NCI-H2196 (cell line): ENCODE results near the gene NETO2.

Source experiments
- DNase-seq: peaks from one replicate; lab custom pipeline; 2025; ENCODE audit not compliant: unreplicated experiment; lab: John Stamatoyannopoulos, UW

Gene NETO2

DNA sequence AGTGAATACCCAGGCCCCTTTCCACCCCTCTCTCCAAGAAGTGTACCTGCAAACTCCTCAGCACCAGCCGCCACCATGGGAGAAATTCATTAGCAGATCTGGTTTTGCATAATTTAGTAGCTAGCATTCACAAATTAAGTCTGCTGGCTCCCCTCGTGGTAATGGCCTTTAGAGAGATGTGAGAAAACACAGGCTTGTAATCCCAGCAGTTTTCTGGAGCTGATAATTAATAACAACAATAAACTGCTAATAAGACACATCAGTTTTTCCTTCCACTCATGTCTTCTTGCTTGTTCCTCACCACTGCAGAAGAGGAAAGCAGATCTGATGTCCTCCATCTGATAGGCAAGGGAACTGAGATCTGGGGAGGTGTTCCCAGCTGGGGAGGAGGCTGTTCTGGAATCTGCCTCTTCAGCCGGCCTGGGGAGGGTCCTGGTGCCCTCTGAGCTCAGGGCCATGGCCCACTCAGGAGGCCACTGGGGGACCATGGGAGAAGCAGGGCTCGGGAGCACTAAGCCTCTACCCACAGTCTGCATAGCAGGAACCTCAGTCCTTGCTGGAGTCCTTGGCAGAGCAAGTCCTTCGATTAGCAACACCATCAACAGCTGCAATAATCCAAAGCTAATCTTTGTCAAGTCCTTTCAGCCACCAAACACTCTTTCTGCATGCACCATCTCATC lies 96.1 kb downstream of the NETO2 start:
- DNase-seq: no peak

DNA sequence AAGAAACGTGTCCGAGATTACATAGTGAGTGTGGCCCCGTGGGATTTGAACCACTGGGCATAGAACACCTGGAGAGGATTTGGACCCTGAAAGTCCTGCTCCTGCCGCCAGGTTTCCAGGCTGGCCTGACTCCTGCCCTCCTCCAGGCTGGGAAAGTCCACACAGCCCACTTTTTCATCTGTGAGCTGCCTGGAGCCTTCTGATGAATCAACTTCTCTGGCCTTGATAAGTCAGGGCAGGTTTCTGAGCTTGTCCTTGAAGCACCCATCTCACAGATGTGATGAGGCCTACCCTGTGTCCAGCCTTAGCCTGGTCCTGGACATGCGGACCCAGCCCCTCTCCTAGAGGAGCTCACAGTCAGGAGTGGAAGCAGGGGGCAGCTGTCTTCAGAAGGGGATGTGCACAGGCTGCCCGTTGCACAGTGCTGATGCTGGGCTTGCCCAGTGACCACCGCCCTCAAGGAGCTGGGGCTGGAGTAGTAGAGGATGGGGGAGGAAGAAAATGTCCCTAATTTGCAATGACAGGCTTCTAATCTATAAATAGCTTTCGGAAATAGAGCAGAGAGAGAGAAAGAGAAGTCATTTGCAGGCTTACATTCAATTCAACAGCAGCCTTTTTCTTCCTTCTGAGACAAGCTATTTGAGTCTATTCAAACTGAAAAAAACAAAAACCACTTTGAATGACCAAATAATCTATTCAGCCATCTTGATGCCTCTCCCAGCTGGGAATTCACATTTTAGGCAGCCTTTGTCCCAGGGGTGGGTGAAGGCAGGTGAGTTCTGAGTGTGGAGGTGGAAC lies 96.8 kb downstream of the NETO2 start:
- DNase-seq: no peak

DNA sequence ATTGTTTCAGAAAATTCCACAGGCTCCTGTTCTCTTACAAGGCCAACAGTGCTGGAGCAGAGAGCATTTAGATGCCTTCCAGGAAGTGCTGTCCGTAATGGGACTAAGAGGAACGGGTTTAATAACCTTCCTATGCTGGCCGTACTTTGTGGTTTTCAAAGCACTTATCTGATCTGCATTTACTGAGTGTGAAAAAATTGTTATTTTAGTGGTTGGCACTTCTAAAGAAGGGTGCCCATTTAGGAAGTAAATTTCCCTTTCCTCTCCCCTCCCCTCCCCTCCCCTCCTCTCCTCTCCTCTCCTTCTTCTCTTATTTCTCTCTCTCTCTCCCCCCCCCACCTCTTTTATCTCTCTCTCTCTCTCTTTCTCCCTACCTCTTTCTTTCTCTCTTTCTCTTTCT lies 98.3 kb downstream of the NETO2 start:
- no peak for DNase-seq

DNA sequence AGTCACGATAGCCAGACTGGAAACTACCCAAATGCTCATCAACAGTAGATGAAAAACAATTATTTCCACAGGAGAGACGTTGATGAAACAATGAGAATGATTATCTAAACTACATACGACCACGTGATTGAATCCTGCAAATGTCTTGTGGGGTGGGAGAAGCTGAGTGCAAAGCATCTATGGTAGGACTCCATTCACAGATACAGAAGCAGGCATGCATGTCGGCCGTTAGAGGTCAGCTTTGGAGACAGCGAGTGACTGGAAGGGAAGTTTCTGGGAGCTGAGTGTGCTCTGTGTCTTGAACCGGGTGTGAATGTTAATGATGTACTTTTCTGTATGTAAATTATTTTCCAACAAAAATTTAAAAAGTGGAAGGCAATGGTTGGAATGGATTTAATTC lies 98.7 kb downstream of the NETO2 start:
- no peak for DNase-seq

DNA sequence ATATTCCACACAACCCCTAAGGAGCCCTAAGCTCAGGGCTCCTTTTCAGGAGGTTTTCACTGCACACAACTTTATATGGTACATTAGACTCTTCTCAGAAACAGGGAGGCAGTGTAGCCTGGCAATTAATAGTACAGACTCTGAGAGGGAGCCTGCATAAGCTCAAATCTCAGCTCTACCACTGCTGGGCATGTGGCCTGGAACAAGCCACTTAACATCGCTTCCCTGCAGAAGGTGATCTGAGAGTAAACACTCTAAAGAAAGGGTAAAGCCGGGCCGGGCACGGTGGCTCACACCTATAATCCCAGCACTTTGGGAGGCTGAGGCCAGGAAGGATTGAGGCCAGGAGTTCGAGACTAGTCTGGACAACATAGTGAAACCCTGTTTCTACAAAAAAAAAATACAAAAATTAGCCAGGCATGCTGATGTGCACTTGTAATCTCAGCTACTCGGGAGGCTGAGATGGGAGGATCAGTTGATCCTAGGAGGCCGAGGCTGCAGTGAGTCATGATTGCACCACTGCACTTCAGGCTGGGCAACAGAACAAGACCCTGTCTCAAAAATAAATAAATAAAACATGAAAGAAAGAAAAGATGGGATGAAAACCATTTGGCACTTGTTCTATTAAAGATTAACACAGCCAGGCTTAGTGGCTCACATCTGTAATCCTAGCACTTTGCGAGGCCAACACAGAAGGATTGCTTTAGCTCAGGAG lies 99.6 kb downstream of the NETO2 start:
- no peak for DNase-seq

DNA sequence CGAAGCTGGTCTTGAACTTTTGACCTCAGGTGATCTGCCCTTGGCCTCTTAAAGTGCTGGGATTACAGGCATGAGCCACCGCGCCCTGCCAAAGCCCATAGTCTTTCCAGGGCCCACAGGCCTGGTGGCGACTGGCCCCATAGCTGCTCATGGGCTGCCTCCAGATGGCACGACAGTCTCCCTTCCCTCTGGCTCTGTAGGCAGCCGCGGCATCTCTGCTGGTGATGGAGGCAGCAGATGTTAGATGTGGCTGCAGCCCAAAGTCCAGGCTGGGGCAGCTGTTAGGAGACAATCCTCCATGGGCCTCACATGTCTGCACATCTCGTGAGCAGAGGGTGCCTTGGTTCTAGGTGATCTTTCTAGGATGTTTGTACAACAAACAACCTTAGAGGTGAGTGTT lies 100.5 kb downstream of the NETO2 start:
- DNase-seq: no peak

DNA sequence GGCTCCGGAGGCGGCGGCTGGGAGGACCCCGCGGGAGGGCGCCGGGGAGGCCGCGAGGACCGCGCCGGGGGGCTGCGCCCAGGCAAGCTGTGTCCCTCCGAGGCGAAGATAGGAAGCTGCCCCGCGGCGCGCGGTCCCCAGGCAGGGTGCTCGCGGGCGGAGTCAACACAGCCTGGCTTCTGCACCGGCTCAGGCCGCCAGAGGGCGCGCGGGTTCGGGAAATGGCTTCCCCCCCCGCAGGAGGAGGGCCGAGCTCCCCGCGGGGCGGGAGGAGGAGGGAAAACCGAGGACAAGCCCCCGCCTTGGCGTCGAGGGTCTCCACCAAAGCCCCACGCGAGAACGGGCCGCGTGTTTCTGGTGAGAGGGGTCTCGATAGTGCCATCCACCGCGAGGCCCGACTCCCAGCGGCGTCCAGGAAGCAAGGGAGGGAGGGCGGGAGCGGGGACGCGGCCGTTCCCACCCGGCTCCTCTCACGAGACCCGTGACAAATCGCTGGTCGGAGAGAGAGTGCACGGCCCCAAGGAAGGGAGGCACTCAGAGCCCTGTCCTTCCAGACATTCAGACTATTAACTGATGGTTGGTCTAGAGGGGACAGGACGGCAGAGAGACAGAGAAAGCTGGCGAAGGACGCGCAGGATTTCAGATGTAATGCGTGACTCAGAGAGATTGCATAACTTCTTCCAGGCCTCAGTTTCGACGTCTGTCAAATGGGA lies 105.8 kb downstream of the NETO2 start:
- peak; percentile 75 for DNase-seq

DNA sequence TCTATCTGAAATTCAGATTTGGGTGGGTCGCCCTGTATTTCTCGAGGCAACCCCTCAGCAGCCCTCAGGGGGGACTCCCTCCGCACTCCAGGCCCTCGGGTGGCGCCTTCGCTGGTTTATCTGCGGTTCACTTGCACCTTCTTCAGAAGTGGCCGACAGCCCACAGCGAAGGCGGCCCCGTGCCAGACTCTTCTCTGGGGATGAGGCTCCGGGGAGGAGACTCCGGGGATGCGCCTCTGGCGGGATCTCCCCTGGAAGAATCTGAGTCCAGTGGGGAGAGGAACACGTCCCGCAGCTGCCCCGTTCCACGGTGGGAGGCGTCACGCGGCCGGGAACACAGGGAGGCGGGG lies 106.4 kb downstream of the NETO2 start:
- no peak for DNase-seq

DNA sequence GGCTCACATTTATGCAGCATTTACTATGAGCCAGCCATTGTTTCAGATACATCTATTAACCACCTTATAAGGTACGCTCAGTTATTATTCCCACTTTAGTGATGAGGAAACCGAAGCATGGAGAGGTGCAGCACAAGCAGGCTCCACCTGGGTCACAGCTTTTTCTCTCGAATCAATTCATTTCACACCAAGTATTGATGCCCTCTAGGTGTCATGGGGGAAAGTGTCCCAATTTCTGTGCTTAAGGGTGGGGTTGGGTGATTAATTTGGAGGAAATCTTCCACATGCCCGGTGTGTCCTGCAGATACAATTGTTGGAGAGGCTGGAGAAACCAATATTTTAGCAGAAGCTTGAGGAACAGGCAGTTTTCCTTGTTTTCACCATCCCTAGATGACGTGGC lies 107.5 kb downstream of the NETO2 start:
- DNase-seq: no peak

DNA sequence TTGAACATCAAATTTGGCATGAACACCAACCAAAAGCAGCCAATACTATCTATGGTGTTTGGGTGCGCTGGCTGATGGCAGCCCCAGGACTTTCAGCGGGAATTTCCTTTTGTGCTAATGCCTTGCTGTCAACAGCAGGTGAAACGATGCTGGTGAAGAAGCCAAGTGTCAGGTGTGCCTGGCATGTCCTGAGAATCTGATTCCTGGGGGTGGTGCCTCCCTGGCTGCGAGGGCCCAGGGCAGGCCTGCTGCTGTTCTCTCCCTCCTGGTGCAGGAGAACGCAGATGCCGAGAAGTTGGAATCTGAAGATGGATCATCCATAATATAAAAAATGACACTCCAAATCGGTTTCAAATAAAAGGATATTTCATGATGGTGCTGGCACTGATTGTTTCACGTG lies 108.3 kb downstream of the NETO2 start:
- DNase-seq: no peak

DNA sequence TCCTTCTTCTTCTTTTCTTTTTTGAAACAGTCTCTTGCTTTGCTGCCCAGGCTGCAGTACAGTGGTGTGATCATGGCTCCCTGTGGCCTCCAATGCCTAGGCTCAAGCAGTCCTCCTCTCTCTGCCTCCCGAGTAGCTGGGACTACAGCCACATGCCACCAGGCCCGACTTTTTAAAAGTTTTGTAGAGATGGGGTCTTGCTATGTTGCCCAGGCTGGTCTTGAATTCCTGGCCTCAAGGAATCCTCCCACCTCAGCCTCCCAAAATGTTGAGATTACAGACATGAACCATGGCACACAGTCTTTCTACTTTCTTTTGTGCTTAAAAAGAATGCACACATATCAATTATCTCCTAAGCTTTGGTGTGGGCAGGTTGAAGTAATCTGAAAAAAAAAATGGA lies 109.3 kb downstream of the NETO2 start:
- DNase-seq: no peak

DNA sequence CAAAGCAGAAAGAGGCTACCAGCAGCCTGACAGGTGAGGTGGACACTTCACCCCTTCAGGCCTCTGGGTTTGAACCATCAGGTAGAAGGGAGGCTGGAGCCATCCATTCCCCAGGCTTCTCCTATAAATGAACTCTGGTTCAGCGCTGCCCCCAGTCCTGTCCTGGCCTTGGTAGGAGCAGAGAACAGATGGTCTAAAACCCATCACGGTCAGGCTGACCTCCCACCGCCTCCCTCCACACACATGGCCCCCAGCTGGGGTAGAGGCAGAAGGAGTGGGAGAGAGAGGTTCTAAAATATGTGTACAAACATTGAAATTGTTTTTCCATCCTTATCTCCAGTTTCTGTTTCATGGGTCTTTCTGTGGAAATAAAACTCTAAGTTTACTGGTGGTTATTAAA lies 110.6 kb downstream of the NETO2 start:
- DNase-seq: no peak

DNA sequence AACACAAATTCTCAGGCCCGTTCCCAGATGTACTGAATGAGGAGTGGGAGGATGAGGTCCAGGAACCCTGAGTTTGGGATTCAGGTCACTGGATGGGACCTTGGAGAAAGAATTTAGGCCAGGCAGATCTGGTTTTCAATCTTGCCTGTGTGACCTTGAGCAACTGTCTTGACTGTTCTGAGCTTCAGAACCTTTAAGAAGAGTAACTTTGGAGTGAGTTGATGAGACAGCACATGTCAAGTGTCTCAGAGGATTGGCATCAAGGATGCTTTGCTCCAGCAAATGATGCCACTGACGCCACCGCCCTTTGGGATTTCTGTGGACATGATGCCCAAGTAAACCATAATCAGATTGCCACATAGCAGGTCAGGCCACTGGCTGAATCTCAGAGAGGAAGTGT lies 114.0 kb downstream of the NETO2 start:
- DNase-seq: no peak

DNA sequence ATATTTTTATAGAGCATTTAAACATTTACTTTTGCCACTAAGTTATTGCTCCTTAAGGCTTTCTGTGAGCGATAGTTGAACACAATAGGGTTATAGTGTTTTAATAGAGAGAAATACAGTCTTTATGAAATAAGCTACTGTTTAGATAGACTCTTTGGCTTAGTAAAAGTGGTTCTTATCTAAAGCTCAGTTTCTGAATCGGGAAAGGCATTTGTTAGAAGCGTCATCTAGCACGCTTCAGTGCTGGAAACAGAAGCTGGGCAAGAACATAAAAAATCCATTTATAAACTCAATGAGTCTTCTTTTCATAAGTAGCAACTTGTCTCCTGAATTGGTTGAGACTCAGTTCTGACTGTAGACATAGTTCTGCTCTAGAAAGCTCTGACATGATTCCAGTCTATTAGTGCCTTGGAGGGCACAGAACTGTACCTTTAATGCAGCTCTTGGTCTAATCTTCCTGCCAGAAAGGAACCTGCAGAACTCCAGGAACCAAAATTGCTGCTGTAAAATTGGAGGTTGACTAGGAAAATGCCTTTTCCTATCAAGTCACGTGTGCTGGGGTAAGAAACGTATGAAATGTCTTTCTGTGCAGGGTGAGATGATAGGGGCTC lies 114.9 kb downstream of the NETO2 start:
- DNase-seq: no peak
